Mammary epithelial cell (primary cell): Measurements from ENCODE around the gene NSF.
"Not testable (repeated sequence)": the region's sequence is repeated elsewhere in the genome, so short reads cannot be mapped to it uniquely, and the experiment has no call there.

Experiments used
- CTCF ChIP-seq, 2 donors: IDR thresholded peaks in 1 of 2; conservative IDR thresholded peaks in 1 of 2; 2 replicates each; pipeline ENCODE4 v1.5.1; 2011 to 2012; ENCODE audit warnings: inconsistent platforms in 2 of 2, low read length in 2 of 2, mild to moderate bottlenecking in 2 of 2, control low read depth in 1 of 2, low read depth in 1 of 2; ENCODE audit not compliant: insufficient read depth in 1 of 2; ENCODE audit errors: extremely low read depth in 1 of 2
- EZH2 ChIP-seq: IDR thresholded peaks from 2 replicates; pipeline ENCODE4 v1.6.1; 2012; ENCODE audit warnings: low read length, inconsistent platforms, borderline replicate concordance

GRCh38 chr17:46647251-46647650, 56.8 kb downstream of the NSF start:
- TF ChIP-seq CTCF (conservative IDR thresholded peaks at IDR 0.05 in 1 of 2, IDR thresholded peaks at IDR 0.05 in 1 of 2; ENCODE audit: extremely low read depth in 1 of 2, insufficient read depth in 1 of 2, low read depth in 1 of 2, low read length in 2 of 2); EZH2: not testable (repeated sequence)
